Liver (tissue), 3 donors: Measurements from ENCODE around the gene MAP3K4.

ENCODE experiments used
- FOXA1 ChIP-seq: IDR thresholded peaks from 2 replicates; pipeline ENCODE4 v1.6.1; 2016; ENCODE audit warnings: antibody characterized with exemption
- RAD21 ChIP-seq, 2 donors: IDR thresholded peaks; 2 replicates each; pipeline ENCODE4 v1.6.1; 2016; ENCODE audit warnings: antibody characterized with exemption in 2 of 2, mild to moderate bottlenecking in 2 of 2
- TF ChIP-seq, protein P1 (sequence below): fragments of 150-350 bp; IDR thresholded peaks from 2 replicates; pipeline ENCODE4 v1.5.1; 2017; ENCODE audit warnings: improper control_type of control experiment, low read depth, low read length; ENCODE audit not compliant: missing input control
- donor health status: healthy.
- donor health status: healthy.

DNA sequence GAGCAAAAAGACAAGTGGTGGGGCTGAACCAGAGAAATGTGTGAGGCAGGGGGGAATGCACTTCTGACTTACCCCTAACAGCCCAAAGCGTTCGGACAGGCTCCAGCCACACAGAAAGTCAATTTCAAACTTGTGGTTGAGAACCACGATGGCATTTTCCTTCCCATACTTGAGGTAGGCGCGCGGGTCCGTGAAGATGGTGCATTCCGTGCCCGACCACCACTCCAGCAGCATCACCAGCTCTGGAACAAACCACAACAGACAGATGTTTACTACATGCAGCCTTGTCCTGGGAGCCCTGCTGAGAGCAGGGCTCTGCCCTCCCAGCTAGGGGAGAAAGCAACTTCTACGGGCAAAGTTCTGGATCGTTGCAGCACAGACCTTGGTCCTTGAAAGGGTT is 174.6 kb downstream of the MAP3K4 start:
- TF ChIP-seq, protein P1, sequence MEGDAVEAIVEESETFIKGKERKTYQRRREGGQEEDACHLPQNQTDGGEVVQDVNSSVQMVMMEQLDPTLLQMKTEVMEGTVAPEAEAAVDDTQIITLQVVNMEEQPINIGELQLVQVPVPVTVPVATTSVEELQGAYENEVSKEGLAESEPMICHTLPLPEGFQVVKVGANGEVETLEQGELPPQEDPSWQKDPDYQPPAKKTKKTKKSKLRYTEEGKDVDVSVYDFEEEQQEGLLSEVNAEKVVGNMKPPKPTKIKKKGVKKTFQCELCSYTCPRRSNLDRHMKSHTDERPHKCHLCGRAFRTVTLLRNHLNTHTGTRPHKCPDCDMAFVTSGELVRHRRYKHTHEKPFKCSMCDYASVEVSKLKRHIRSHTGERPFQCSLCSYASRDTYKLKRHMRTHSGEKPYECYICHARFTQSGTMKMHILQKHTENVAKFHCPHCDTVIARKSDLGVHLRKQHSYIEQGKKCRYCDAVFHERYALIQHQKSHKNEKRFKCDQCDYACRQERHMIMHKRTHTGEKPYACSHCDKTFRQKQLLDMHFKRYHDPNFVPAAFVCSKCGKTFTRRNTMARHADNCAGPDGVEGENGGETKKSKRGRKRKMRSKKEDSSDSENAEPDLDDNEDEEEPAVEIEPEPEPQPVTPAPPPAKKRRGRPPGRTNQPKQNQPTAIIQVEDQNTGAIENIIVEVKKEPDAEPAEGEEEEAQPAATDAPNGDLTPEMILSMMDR = no peak
- TF ChIP-seq RAD21 (IDR thresholded peaks at IDR 0.05) (no peak), FOXA1 (no peak)
